GM19372 (cell line): ENCODE data around the gene MRPL53.
"Not testable (repeated sequence)": the region's sequence is repeated elsewhere in the genome, so short reads cannot be mapped to it uniquely, and the experiment has no call there.

ENCODE experiments used
- ATAC-seq: cut with Tn5 transposase; IDR thresholded peaks from one replicate; pipeline ENCODE4 v1.9.1; 2021; ENCODE audit warnings: mild to moderate bottlenecking, low read depth, moderate library complexity; ENCODE audit not compliant: unreplicated experiment

Gene MRPL53

GRCh38 chr2:74502720-74503505, 30.4 kb upstream of the MRPL53 start:
- ATAC-seq: no peak

GRCh38 chr2:74502147-74502719, 29.8 kb upstream of the MRPL53 start:
- ATAC-seq: no peak

- no peak for ATAC-seq
These were observed 29.0 kb upstream of the MRPL53 start for GRCh38 chr2:74501335-74502071.

GRCh38 chr2:74500578-74500946, 28.1 kb upstream of the MRPL53 start:
- ATAC-seq: no peak

GRCh38 chr2:74499940-74500577, 27.6 kb upstream of the MRPL53 start:
- no peak for ATAC-seq

GRCh38 chr2:74499267-74499939, 26.9 kb upstream of the MRPL53 start, which contains the start of gene LBX2:
TSS of gene LBX2 (minus strand) at chr2:74499603. CDS start at chr2:74499537, 66 bp downstream.
- no peak for ATAC-seq

GRCh38 chr2:74498500-74499266, 26.2 kb upstream of the MRPL53 start:
- no peak for ATAC-seq

GRCh38 chr2:74497777-74498499, 25.5 kb upstream of the MRPL53 start:
- no peak for ATAC-seq

GRCh38 chr2:74496997-74497776, 24.7 kb upstream of the MRPL53 start:
- ATAC-seq: no peak

- ATAC-seq: no peak
These were observed 23.0 kb upstream of the MRPL53 start for GRCh38 chr2:74495440-74495839.

GRCh38 chr2:74493546-74493945, 21.1 kb upstream of the MRPL53 start:
- ATAC-seq: no peak

- no peak for ATAC-seq
These were observed 19.4 kb upstream of the MRPL53 start for GRCh38 chr2:74491648-74492544.

- no peak for ATAC-seq
These were observed 17.4 kb upstream of the MRPL53 start for GRCh38 chr2:74489906-74490305.

- ATAC-seq: no peak
These were observed 16.4 kb upstream of the MRPL53 start for GRCh38 chr2:74488643-74489481.

- ATAC-seq: no peak
These were observed 13.7 kb upstream of the MRPL53 start for GRCh38 chr2:74486141-74486540.

GRCh38 chr2:74483675-74484164, 11.2 kb upstream of the MRPL53 start:
- not testable (repeated sequence) for ATAC-seq
